Fibroblast of skin of right quadriceps (primary cell): ENCODE data around the gene GRID1.

ENCODE experiments used
- DNase-seq: peaks from one replicate; pipeline ENCODE4 v3.0.0-alpha.2; 2013

Gene GRID1

DNA sequence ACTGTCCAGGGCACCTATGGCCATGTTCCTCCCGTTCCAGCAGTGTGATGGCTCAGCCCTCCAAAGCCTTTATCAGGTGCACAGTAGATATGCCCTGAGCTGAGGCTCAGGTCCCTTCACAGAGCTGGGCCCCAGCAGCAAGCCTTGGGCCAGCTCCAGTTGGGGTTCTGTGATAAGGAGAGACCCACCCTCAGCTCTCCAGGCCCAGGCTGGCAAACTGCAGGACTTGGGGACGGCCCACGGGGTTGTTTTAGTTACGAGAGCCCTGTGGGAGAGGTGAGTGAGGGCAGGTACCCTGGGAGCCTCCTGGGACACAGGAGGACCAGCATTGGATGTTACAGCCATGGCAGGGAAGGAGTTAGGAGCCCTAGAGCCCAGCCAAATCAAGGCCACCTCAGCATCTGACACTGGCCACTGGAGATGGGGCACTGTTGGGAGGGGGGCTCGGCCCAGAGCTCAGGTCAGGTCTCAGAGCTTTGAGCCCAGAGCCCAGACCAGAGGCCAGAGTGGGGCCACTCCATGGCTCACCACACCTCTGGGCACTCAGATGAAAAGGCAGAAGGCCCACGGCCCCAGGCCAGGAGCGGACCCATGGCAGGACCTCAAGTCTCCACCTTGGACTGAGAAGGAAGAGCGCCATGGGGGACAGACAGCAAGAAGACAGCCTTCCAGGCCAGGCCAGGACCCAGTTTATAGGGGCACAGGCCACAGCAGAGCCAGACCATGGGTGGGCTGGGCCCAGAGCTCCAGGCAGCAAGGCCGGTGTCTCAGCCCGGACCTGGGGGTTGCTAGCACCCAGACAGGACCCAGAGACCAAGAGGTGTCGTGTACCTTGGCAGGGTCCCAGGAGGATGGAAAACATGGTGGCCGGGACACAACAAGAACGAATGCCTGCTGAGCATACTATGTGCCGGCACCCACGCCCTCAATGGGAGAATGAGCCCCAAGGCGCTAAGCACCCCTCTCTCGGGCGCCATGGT lies 12.8 kb downstream of the GRID1 start:
- DNase-seq, result no peak

GRCh38 chr10:86350897-86351296 lies 15.7 kb downstream of the GRID1 start:
- DNase-seq, result no peak

DNA sequence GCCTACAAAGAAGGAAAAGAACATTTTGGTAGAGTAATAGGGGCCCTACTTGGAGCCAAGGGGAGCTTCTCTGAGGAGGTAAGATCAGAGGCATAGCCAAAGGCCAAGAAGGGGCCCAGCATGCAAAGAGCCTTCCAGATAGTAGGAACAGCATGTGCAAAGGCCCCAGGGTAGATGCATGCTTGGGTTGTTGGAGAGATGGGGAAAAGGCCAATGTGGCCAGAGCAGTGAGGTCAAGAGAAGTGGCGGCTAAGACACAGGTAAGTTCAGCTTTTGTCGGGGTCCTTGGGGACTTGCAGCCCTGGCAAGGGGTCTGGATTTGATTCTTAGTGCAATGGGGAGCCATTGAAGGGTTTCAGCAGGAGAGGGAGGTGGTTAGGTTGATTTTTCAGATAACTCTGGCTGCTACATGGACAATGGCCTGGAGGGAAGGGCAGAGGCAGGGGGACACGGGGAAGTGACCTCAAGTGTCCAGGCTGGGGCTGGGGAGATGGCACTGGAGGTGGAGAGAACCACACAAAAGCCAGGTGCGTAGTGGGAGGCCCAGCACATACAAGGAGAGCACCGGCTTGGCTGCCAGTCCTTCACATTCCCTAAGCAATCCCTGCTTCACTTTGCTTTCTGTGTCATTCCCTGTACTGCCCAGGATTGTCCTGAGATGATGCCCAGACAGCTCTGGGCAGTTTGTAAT lies 16.5 kb downstream of the GRID1 start:
- no peak for DNase-seq

GRCh38 chr10:86349474-86349873 lies 17.1 kb downstream of the GRID1 start:
- peak; percentile 5 for DNase-seq

- no peak for DNase-seq
These were observed 18.0 kb downstream of the GRID1 start for GRCh38 chr10:86348321-86349210.

GRCh38 chr10:86347856-86348255 lies 18.7 kb downstream of the GRID1 start:
- DNase-seq, result no peak

DNA sequence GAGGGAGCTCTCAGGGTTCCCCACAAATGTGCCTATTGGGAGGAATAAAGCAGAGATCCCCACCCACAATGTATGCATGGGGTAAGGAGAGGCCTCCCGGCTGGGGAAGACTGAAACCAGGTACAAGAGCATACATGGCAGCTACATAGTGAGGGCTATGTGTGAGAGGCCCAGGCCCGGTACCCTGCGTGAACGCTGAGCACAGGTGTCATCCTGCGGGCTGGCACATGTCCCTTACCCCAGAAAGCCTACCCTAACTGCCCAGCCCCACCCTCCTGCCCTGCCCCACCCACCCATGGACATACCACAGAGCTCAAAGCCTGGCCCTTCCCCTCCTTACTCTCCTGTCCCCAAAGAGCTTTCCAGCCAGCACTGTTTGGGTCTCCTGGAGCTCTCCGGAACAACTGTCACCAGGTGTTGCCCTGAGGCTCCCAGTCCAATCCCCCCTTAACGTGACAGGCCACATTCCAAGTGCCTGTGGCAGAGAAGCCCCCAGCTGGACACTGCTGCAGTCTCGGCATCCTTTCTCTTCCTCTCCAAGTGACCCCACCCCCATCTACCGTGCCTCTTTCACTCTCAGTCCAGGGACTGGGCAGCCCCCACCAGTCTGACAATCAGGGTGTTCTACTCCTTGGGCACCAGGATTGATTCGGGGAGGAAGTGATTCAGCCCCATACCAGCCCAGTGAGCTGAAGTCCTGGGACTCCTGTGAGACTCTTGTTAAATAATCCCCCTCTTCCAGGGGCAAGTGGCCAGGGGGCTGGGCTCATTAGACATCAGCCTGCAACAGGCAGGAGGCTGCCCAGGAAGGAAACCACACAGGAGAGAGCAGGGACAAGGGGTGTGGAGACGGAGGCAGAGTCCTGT lies 19.6 kb downstream of the GRID1 start:
- DNase-seq, result no peak

- no peak for DNase-seq
These were observed 20.5 kb downstream of the GRID1 start for GRCh38 chr10:86345859-86346798.

DNA sequence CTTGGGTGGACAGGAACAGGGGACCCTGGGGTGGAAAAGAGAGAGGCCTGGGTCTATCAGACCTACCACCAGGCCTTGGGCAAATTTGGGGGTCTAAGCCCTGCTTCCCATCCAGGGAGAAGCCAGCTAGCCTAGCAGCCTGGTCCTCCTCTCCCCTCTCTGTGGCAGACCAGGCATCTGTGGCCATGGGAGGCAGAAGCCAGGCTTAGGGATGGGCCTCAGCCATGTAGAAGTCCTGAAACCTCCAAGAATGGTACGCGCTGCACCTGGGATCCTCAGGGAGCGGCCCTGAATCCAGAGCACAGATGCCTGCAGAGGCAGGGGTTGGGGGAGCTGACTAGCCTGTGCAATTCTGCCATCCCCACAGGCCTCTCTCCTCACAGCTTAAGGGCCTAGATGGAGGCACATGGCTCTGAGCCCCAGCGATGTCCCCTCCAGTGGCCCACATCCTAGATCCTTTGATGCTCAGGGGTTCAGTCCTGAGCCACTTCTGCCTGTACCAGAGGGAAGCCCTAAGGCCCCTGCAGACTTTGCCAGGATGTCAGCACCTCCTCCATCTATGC lies 21.2 kb downstream of the GRID1 start:
- DNase-seq, result no peak

GRCh38 chr10:86344714-86345161 lies 21.9 kb downstream of the GRID1 start:
- no peak for DNase-seq

DNA sequence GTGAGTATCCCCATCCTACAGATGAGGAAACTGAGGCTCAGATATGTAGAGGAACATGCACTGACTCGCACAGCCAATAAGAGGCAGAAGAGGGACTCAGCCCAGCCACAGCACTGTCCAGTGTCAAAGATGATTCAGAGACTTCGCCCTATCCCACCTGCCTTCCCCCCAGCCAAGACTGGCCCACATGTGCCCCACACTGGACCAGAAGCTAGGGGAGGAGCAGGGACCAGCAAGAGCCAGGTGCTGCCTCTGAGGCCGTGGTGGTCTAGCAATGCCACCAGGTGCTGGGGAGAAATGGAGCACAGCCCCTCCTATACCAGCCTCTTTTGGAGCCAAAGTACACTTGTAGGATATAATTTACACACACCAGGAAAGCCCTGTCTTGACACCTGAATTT lies 22.3 kb downstream of the GRID1 start:
- no peak for DNase-seq

DNA sequence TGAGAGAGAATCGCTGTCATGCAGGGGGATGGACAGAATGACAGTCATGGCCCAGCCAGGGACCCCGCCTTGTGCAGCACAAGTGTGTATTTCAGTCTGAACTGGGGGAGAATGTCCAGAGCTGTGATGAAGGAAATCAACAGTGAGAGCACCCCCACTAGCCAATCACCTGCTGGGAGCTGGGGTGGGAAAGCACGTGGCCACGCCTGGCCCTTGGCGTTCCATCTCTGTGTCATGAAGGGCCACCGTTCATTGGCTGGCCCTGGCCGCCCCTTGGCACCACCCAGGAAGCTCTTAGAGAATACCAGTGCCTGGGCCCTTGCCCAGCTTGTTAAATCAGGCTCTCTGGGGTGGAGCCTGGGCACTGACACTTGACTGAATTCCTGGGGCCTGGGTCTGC lies 22.8 kb downstream of the GRID1 start:
- DNase-seq, result no peak

GRCh38 chr10:86342111-86342863 lies 24.3 kb downstream of the GRID1 start:
- DNase-seq, result no peak

DNA sequence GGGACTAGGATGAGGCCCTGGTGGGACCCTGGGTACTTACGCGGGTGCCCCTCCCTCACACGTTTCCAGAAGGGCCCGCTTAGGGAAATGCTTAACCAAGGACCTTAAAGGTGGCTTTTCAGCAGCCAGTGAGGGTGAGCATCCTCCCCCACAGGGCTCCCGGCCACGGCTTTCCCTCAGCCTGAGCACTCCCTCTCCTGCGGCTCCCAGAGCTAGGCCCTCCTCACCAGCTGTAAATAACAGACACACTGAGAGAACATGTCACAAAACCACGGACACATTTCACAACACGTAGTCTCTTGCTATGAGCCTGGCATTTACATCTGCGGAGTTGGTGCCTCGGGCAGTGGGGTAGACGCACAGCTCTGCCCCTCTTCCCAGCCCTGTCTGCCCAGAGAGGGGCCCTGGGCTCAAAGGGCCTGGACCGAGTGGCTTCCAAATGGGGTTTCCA lies 25.2 kb downstream of the GRID1 start:
- peak; percentile 10 for DNase-seq

- DNase-seq, result no peak
These were observed 25.7 kb downstream of the GRID1 start for GRCh38 chr10:86340991-86341260.

DNA sequence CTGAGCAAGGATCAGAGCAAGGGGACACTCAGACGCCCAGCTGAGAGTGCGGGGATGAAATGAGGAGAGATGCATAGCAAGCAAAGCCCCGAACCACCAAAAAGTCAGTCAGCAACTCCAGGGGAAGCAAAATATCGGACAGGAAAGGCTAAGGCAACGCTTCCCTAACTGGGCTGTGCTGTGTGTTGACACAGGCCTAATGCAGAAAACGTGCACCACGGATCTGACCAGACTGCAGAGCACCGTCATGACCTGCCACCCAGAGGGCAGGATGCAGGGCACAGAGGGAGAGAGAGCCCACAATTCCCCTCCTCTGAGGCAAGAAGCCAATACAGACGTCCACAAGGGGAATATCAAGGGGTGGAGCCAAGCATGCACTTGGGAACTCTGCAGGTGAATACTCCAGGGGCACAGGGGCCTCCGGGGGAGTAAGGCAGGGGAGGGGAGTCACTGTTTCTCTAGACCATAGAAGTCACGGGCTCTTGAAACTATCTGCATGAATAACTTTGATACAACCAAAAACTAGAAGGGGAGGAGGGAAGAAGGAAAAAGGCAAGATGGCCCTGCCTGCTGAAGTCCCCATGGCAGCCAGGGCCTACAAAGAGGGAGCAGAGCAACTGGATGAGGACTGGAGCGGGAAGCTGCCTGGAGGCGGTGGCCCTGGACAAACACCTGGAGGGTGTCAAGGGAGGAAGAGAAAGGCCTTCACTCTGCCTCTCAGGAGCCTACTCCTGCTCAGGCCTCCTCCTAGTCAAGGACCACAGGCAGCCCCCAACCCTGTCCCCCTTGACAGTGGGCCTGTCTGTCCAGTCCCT lies 26.2 kb downstream of the GRID1 start:
- DNase-seq, result no peak

DNA sequence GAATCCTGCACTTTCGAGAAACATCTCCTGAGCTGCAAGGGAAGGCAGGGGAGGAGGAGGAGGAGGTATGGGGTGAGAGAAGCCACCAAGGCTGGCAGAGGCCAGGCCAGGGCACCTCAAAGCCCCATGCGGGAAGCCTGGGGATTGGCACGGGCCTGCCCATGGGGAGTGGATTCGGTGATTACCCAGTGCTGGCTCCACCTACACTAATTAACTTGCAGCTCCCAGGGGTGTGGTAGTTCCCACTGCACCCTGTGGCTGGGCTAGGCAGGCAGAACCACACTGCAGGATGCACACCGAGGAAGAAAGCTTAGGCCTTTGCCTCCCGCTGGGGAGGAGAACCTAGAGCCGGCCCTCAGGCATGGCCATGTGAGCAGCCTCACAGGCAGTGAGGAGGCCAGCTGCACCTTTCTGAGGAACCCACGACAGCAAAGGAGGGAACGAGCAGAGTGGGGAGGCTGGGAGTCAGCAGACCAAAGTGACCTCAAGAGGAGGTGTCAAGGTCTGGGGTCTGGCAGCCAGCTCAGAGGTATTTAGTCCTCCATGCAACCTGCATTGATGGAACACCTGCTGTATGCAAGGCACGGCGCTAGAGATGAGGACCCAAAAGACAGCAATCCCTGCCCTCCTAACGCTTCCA lies 27.2 kb downstream of the GRID1 start:
- DNase-seq, result no peak

GRCh38 chr10:86337121-86337601 lies 29.4 kb downstream of the GRID1 start:
- no peak for DNase-seq
